NCI-H748 (cell line): ENCODE measurements around the gene ELP2.
A peak's percentile ranks its signal among the peaks of the same experiment; 100 is the strongest.
"Not testable (repeated sequence)": the region's sequence is repeated elsewhere in the genome, so short reads cannot be mapped to it uniquely, and the experiment has no call there.

Experiments used
- DNase-seq: peaks from one replicate; lab custom pipeline; 2025; ENCODE audit not compliant: unreplicated experiment; lab: John Stamatoyannopoulos, UW

The ELP2 gene

GRCh38 chr18:36187193-36187825 is 57.6 kb downstream of the ELP2 start, which contains the start of gene MOCOS:
TSS of gene MOCOS (plus strand) at chr18:36187497. CDS start at chr18:36187540, 43 bp downstream.
- DNase-seq = peak; percentile 70

DNA sequence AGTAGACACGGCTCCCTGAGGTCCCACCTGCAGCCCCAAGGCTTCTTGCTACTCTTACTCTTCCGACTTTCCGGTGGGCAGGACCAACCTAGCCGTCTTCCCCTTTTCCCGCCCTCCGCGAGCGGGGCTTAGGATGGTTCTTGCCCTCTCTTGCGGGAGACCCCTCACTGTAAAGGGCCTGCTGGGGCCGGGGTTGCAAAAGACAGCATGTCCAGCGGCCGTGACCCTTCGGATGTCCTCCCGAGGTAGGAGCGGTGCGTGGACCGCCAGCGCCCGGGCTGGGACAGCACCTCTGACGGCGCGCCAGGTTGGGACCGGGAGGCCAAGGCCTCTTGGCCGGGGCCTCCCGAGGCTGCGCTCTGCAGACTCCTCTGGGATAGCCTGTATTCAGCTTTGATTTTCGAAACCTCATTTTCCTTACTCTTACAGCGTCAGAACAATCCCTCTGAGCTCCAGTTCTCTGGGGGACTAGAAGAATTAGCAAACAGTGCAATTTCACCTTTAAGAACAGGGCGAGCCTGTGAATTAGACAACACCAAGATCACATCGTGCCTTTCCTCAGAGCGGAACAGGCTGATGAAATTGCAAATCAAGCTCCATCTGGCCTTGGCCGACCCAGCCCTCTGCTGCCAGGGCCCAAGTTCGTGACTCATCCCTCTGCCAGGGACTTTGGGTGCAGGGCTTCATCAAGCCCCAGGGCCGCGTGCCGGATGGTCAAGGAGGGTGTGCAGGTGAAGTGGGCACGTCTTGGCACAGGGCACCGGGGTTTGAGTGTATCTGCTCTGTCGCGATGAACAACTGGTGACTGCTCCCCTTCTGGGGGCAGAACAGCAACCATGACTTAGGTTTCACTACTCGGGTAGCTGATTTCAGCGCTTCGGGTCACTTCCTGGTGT is 58.4 kb downstream of the ELP2 start:
- no peak for DNase-seq

DNA sequence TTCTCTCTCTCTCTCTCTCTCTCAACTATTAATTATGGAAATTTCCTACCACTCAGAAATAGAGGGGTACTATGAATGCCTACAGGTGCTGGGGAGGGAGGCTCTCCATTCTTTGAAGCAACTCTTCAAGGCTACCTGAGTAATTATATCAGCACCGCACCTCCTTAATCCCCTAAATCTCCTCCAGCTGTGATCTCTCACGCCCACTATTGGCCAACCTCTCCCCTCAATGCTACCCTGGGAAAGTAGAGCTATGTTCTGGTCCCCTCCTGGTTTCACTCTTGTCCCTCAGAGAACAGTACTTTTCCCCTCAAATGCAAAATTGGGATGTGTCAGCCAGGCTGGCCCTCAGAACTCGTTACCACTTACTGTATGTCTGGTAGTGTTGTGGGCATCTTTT is 59.2 kb downstream of the ELP2 start:
- DNase-seq = no peak

DNA sequence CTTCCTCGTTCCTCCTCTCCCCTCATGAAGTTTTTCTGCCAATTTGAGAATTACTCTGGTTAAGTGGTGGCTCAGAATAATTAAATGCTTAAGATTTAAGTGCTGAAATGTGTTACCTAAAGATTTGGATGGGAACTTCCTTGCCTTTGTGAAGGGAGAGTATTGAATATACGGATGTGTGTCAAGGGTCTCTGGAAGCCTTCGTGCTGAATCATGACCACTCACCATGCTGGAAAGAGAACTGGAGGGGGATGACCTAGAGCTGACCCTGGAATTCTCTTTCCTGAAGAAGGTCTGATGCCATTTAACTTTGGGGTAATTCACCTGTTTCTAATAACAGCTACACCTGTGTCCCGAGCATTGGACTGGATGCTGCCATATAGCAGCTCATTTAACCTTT is 59.8 kb downstream of the ELP2 start:
- no peak for DNase-seq

DNA sequence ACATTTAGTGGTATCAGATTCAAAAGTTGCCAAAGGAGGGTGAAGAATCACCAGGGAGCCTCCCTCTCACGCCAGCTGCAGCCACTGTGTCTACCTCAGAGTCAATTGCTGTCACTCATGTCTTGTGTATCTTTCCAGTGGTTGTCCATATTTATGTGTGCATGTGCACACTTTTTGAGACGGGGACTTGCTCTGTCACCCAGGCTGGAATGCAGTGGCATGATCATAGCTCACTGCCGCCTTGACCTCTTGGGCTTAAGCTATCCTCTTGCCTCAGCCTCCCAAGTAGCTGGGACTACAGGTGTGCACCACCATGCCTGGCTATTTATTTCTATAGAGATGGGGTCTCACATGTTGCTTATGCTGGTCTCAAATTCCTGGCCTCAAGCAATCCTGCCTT is 61.6 kb downstream of the ELP2 start:
- DNase-seq = no peak

- DNase-seq = no peak
These were observed 62.0 kb downstream of the ELP2 start for GRCh38 chr18:36191711-36192110.

DNA sequence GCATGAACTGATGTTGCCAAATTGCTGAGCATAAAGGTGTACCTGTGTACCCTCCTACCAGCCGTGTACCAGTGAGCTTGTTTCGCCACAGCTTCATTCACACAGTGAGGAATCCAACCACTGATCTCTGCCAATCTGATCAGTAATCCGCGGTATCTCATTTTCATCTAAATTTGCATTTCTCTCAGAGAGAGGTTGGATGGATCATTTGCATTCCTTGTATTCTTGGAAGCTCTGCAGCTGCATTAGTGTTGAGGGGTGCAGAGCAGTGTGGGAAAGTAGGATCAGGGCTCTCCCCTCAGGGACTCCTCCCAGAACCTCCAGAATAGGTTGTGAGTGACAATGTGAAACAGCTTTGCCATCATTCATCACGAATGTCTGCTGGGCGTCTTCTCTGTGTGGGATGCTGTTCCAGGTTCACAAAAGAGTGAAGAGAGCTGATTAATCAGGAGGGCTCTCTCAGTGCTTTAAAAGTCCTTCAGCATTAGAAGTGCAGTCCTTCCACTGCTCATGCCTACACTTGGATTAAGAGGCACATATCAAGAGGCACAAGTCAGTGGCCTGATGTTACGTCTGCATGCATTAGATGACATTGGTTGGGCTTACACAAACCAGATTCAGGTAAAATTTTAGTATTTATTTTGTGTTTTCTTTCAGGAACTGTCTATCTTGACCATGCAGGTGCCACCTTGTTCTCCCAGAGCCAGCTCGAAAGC is 65.1 kb downstream of the ELP2 start:
- DNase-seq = no peak

DNA sequence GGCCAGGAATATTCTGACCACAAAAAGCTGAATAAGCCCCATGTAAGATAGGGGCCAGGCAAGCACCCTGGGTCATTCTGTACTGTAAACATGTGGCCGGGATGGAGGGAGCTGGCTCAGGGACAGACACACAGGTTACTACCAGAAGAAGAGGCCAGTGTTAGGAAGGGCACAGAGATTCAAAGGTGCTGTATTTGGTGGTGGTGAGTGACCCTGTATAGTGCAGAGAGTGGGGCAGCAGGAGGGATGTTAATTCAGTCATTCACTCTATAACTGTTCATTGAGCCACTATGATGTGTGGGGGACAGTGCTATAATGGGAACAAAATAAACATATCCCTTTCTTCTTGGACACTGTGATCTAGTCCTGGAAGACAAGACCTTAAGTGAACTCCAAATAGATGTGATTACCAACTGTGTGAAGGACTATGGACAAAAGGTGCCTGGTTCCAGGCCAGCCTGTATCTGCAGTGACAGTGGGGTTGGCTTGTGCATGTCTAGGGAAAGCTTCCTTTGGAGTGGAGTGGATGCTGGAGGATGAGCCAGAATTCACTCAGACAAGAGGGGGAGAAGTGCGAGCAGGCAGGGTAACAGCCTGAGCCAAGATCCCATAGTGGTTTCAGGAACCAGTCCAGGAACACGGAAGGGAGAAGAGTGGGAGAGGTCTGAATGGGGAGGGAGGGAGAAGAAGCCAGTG is 65.9 kb downstream of the ELP2 start:
- no peak for DNase-seq

DNA sequence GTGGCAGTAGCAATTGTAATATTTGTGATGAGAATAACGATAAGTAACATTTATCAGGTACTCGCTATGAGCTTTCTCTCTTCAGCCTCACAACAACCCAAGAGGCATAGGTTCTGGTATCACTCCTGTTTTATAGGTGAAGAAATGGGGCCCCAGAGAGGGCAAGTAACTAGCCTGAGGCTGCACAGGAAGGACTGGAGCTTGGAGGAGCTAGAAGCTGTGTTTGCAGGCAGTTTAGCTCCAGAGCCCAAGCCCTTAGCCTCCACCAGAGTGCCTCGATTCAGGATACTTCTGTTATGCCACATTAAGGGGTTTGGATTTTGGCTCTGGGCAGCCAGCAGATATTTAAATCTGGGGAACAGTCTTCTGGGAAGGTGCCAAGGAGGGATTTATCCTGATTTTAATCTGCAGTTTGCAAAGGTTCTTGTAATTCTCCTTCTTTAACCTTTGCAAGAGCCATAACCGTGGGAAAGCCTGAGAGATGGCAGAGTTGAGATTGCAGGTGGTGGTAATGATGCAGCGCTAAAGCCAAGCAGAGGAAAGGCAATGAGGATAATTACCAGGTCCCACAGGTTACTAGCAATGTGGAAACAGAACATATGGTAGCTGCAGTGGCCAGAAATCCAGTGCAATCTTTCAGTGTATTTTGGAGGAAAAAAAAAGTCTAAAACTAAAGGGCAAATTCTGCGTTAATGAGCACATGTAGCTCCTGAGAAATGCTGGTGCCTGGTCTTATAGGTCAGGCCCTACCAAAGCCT is 66.7 kb downstream of the ELP2 start:
- DNase-seq = peak; percentile 13

DNA sequence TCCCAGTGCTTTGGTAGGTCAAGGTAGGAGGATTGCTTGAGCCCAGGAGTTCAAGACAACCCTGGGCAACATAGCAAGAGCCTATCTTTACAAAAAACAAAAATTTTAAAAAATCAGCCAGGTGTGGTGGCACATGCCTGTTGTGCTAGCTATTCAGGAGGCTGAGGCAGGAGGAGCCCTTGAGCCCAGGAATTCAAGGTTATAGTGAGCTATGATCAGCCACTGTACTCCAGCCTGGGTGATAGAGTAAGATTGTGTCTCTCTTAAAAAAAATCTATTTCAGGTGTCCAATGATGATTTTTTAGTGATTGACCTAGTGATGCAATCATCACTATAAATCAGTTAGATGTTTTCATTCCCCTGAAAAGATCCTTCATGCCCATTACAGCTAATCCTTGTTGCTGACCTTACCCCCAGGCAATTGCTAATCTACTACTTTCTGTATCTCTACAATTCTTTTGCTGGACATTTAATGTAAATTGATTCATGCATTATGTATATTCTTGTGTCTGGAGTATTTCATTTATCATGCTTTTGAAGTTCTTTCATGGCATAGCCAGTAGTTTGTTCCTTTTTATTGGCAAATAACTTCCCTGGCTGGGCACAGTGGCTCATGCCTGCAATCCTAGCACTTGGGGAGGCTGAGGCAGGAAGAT is 67.9 kb downstream of the ELP2 start:
- DNase-seq = no peak

DNA sequence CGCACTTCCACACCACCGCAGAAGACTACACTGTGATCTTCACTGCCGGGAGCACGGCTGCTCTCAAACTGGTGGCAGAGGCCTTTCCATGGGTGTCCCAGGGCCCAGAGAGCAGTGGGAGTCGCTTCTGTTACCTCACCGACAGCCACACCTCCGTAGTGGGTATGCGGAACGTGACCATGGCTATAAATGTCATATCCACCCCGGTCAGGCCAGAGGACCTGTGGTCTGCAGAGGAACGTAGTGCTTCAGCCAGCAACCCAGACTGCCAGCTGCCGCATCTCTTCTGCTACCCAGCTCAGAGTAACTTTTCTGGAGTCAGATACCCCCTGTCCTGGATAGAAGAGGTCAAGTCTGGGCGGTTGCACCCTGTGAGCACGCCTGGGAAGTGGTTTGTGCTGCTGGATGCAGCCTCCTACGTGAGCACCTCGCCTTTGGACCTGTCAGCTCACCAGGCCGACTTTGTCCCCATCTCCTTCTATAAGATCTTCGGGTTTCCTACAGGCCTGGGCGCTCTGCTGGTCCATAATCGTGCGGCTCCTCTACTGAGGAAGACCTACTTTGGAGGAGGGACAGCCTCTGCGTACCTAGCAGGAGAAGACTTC is 70.1 kb downstream of the ELP2 start:
- DNase-seq = no peak

GRCh38 chr18:36200354-36200771 is 70.7 kb downstream of the ELP2 start:
- no peak for DNase-seq

DNA sequence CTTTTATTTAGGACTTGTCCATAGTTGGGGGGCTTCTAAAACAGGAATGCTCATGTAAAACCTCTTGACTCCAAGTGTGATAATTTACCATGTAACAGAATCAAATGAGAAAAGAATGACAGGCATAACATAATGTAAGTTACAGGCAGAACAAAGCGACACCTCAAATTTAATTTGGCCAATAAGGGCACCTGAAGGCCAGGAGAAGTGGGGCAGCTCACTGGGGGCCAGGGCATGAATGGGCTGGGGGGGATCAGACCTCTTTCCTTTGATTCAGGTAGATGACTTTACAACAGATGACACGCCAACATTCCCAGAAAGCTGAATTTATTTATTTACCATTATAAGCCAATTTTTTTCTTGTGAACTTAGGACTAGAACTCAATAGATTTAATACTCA is 72.1 kb downstream of the ELP2 start:
- no peak for DNase-seq

GRCh38 chr18:36203360-36203895 is 73.7 kb downstream of the ELP2 start:
- no peak for DNase-seq

- DNase-seq = no peak
These were observed 75.5 kb downstream of the ELP2 start for GRCh38 chr18:36205166-36205565.

DNA sequence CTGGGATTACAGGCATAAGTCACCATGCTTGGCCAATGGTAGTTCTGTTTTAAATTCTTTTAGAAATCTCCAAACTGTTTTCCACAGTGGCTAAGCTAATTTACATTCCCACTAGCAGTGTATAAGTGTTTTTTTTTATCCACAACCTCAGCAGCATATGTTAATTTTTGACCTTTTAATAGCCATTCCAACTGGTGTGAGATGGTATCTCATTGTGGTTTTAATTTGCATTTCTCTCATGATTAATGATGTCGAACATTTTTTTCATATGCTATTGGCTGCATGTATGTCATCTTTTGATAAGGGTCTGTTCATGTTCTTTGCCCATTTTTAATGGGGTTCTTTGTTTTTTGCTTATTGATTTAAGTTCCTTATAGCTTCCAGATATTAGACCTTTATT is 77.6 kb downstream of the ELP2 start:
- DNase-seq = no peak

GRCh38 chr18:36207969-36208368 is 78.3 kb downstream of the ELP2 start:
- DNase-seq = not testable (repeated sequence)

DNA sequence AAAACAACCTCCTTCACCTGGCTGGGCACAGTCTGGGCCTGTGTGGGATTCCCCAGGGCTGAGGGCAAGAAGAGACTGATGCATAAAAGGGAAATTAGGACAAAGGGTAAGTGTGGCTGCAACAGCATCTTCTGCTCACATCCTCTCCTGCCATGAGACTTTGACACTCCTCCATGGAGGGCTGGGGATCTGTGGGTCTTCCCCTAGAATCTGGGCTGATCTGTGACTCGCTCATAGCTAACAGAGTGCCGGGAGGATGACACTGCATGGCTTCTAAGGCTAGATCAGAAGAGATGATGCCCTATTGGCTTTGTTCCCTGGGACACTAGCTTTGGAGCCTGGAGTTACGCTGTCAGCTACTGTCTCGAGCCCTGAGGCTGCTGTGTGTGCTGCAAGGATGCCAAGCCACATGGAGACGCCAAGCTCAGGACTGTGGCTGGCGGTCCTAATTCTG is 81.9 kb downstream of the ELP2 start:
- no peak for DNase-seq
